Esophagus muscularis mucosa (tissue), 4 donors: ENCODE measurements around the gene IL11RA. TPM values are rescaled to one million over a fixed set of nuclear protein-coding genes. Genes with fewer than 3 reads are reported as not detected.

Experiments
- DNase-seq: peaks from one replicate; pipeline ENCODE4 v3.0.0-alpha.2; 2017; ENCODE audit errors: extremely low spot score
- H3K27ac ChIP-seq, 4 donors: fragments of 200-600 bp; sonication (generic); replicated peaks in 1 of 4; 1 replicate in 3 of 4; 2 replicates in 1 of 4; pipeline ENCODE4 v1.5.1; 2016 to 2019; ENCODE audit warnings: mild to moderate bottlenecking in 1 of 4
- H3K27me3 ChIP-seq, 4 donors: fragments of 200-600 bp; sonication (generic); one replicate each; pipeline versions ENCODE4 v1.5.1 to v1.6.0; 2016 to 2019
- H3K36me3 ChIP-seq, 4 donors: fragments of 200-600 bp; sonication (generic); one replicate each; pipeline ENCODE4 v1.5.1; 2016 to 2019
- H3K4me1 ChIP-seq, 4 donors: fragments of 200-600 bp; sonication (generic); one replicate each; pipeline ENCODE4 v1.5.1; 2016 to 2019
- H3K4me3 ChIP-seq, 4 donors: fragments of 200-600 bp; sonication (generic); 1 replicate in 2 of 4; 2 replicates in 2 of 4; pipeline ENCODE4 v1.5.1; 2016 to 2019; ENCODE audit warnings: mild to moderate bottlenecking in 4 of 4, moderate library complexity in 1 of 4
- H3K9me3 ChIP-seq, 4 donors: fragments of 200-600 bp; sonication (generic); 1 replicate in 3 of 4; 2 replicates in 1 of 4; pipeline ENCODE4 v1.5.1; 2016 to 2019
- CTCF ChIP-seq, 3 experiments: fragments of 200-600 bp in 2 of 3; fragments of 450-650 bp in 1 of 3; sonication (generic) in 2 of 3; IDR thresholded peaks; one replicate each; pipeline ENCODE4 v1.5.1; 2017 to 2019; ENCODE audit warnings: antibody characterized with exemption in 3 of 3, mild to moderate bottlenecking in 2 of 3, moderate library complexity in 1 of 3
- EP300 ChIP-seq: sonication (generic); formaldehyde crosslinking; IDR thresholded peaks from one replicate; pipeline ENCODE4 v1.6.1; 2017; ENCODE audit warnings: antibody characterized with exemption
- POLR2A ChIP-seq: fragments of 450-650 bp; IDR thresholded peaks from one replicate; pipeline ENCODE4 v1.6.1; 2017; ENCODE audit warnings: antibody characterized with exemption, moderate library complexity, mild to moderate bottlenecking, low read depth
- POLR2AphosphoS5 ChIP-seq, 2 donors: sonication (generic); formaldehyde crosslinking; IDR thresholded peaks; one replicate each; pipeline ENCODE4 v1.6.1; 2017; ENCODE audit warnings: antibody characterized with exemption in 2 of 2
- WGBS: methylation state at CpG from one replicate; pipeline ENCODE4 v1.1.5; 2018; 5-methylcytosine and 5-hydroxymethylcytosine counted together
- intact Hi-C: fragments of 100-400 bp; cut with DNase I; formaldehyde crosslinking; loops from one replicate; pipeline ENCODE4 v1.15.1; 2023
- total RNA-seq, 4 donors: library from RNA; depleted of rRNA; stranded (reverse); fragments of >200 nt; gene quantifications; one replicate each; pipeline versions ENCODE4 v1.1.0 to v1.2.1, GENCODE V29; 2016

IL11RA gene
- total RNA-seq, 4 donors from 2014 or later = 33.0 to 40.2 (median 33.9) TPM

- Histone ChIP-seq H3K4me1 (peaks cover 0 to 10% (median 0%) of the 10 kb centered on the region in 4 donors), H3K27ac (no peak overlapping the region), H3K27me3 (no peaks in the 10 kb centered on the region), H3K4me3 (no peak overlapping the region), H3K9me3 (no peaks in the 10 kb centered on the region), H3K36me3 (peaks cover 0 to 18% (median 8%) of the 10 kb centered on the region in 4 donors)
- no peak for TF ChIP-seq EP300
- TF ChIP-seq CTCF (IDR thresholded peaks at IDR 0.05) = no peak
- TF ChIP-seq POLR2AphosphoS5 (IDR thresholded peaks at IDR 0.05) = no peak
- no peak for DNase-seq
- intact Hi-C loops = no loop called here
- WGBS = 84% methylated on average over 4 of the region's 4 CpGs
These were observed 32.8 kb downstream of the IL11RA start for GRCh38 chr9:34684816-34685215.

- WGBS = 92% methylated on average over 4 of the region's 4 CpGs
- peaks cover 0 to 10% (median 0%) of the 10 kb centered on the region in 4 donors for H3K4me1 ChIP-seq
- no peak overlapping the region for H3K4me3 ChIP-seq
- intact Hi-C loops = no loop called here
- H3K27me3 ChIP-seq = no peaks in the 10 kb centered on the region
- H3K9me3 ChIP-seq = no peaks in the 10 kb centered on the region
- TF ChIP-seq CTCF (IDR thresholded peaks at IDR 0.05) (no peak), POLR2A (no peak), POLR2AphosphoS5 (IDR thresholded peaks at IDR 0.05) (no peak), EP300 (no peak)
- DNase-seq = no peak
- peaks cover 0 to 18% (median 8%) of the 10 kb centered on the region in 4 donors for H3K36me3 ChIP-seq
- H3K27ac ChIP-seq = no peak overlapping the region
These were observed 33.6 kb downstream of the IL11RA start for GRCh38 chr9:34685591-34685990.

- no peaks in the 10 kb centered on the region for H3K27me3 ChIP-seq
- DNase-seq = no peak
- no peak overlapping the region for H3K27ac ChIP-seq
- H3K36me3 ChIP-seq = peaks cover 0 to 14% (median 6%) of the 10 kb centered on the region in 4 donors
- intact Hi-C loops = no loop called here
- 83% methylated on average over 5 of the region's 5 CpGs for WGBS
- H3K4me1 ChIP-seq = peaks cover 0 to 10% (median 0%) of the 10 kb centered on the region in 4 donors
- TF ChIP-seq POLR2AphosphoS5 (IDR thresholded peaks at IDR 0.05) (no peak), CTCF (IDR thresholded peaks at IDR 0.05) (no peak)
- no peak overlapping the region for H3K4me3 ChIP-seq
- no peaks in the 10 kb centered on the region for H3K9me3 ChIP-seq
These were observed 34.2 kb downstream of the IL11RA start for GRCh38 chr9:34686231-34686630.

- Histone ChIP-seq H3K9me3 (no peaks in the 10 kb centered on the region), H3K27me3 (no peaks in the 10 kb centered on the region), H3K36me3 (peaks cover 0 to 9% (median 4%) of the 10 kb centered on the region in 4 donors), H3K4me3 (no peak overlapping the region), H3K27ac (no peak overlapping the region), H3K4me1 (peaks cover 0 to 13% (median 0%) of the 10 kb centered on the region in 4 donors)
- intact Hi-C loops = no loop called here
- no peak for DNase-seq
- no peak for TF ChIP-seq CTCF (IDR thresholded peaks at IDR 0.05)
- no peak for TF ChIP-seq EP300
- TF ChIP-seq POLR2AphosphoS5 (IDR thresholded peaks at IDR 0.05) = no peak
- no peak for TF ChIP-seq POLR2A
- 77% methylated on average over 1 of the region's 1 CpG for WGBS
These were observed 34.7 kb downstream of the IL11RA start for GRCh38 chr9:34686732-34687131.

GRCh38 chr9:34687276-34688030 lies 35.5 kb downstream of the IL11RA start:
- no peak overlapping the region for H3K4me3 ChIP-seq
- H3K9me3 ChIP-seq = no peaks in the 10 kb centered on the region
- no peaks in the 10 kb centered on the region for H3K27me3 ChIP-seq
- 86% methylated on average over 10 of the region's 10 CpGs for WGBS
- no peak for DNase-seq
- no peak overlapping the region for H3K27ac ChIP-seq
- TF ChIP-seq CTCF (IDR thresholded peaks at IDR 0.05) = no peak
- no peak for TF ChIP-seq EP300
- TF ChIP-seq POLR2A = no peak
- TF ChIP-seq POLR2AphosphoS5 (IDR thresholded peaks at IDR 0.05) = no peak
- intact Hi-C loops = no loop called here
- peaks cover 0 to 7% (median 1%) of the 10 kb centered on the region in 4 donors for H3K36me3 ChIP-seq
- H3K4me1 ChIP-seq = peaks cover 0 to 13% (median 0%) of the 10 kb centered on the region in 4 donors
